HEK293 (cell line): ENCODE measurements around the gene RPS6KB1.
A peak's percentile ranks its signal among the peaks of the same experiment; 100 is the strongest.

Experiments
- CTCF ChIA-PET: fragments of 350-600 bp; formaldehyde crosslinking; extraction: SDS; loops from one replicate; lab custom pipeline; 2021; ENCODE audit warnings: antibody characterized with exemption; lab: Yijun Ruan, JAX
- POLR2A ChIA-PET: fragments of 300-600 bp; formaldehyde crosslinking; extraction: SDS; loops from one replicate; lab custom pipeline; 2020; ENCODE audit warnings: antibody characterized with exemption, inconsistent platforms; lab: Yijun Ruan, JAX
- H3K27ac ChIP-seq: fragments of 200-500 bp; sonication (Bioruptor generic); 2 replicates; pipeline ENCODE4 v1.5.1; 2014; ENCODE audit warnings: low read depth, low read length, control low read depth, inconsistent platforms; ENCODE audit errors: extremely low read depth
- H3K36me3 ChIP-seq, 2 experiments: fragments of 200-500 bp in 1 of 2; sonication (Bioruptor generic) in 1 of 2; 1 replicate in 1 of 2; 2 replicates in 1 of 2; pipeline ENCODE4 v1.5.1; 2014 to 2017; ENCODE audit warnings: inconsistent platforms in 2 of 2, low read length in 2 of 2; ENCODE audit not compliant: control insufficient read depth in 2 of 2, insufficient read depth in 1 of 2
- H3K4me1 ChIP-seq: fragments of 200-500 bp; sonication (Bioruptor generic); 2 replicates; pipeline ENCODE4 v1.5.1; 2014; ENCODE audit warnings: mild to moderate bottlenecking, low read length, inconsistent platforms; ENCODE audit not compliant: control insufficient read depth, insufficient read depth
- H3K4me3 ChIP-seq: 2 replicates; pipeline ENCODE4 v1.5.1; 2011; ENCODE audit warnings: low read depth, mild to moderate bottlenecking, control low read depth, low read length, moderate library complexity
- H3K9me3 ChIP-seq: fragments of 200-500 bp; sonication (Bioruptor generic); 2 replicates; pipeline ENCODE4 v1.5.1; 2014; ENCODE audit warnings: low read depth, low read length, inconsistent platforms; ENCODE audit not compliant: control insufficient read depth, insufficient read depth
- AEBP2 ChIP-seq: fragments of 450-650 bp; formaldehyde crosslinking; IDR thresholded peaks from 2 replicates; pipeline ENCODE4 v1.5.1; 2016; ENCODE audit warnings: missing biosample characterization, missing genetic modification characterization, borderline replicate concordance
- BCL11B ChIP-seq: fragments of 450-650 bp; formaldehyde crosslinking; IDR thresholded peaks from 2 replicates; pipeline ENCODE4 v1.5.1; 2016; ENCODE audit warnings: low read depth, missing biosample characterization, missing genetic modification characterization
- HOXA7 ChIP-seq: sonication (generic); formaldehyde crosslinking; IDR thresholded peaks from 2 replicates; pipeline ENCODE4 v1.8.1; 2022; ENCODE audit warnings: missing genetic modification reagents, borderline replicate concordance
- HOXD13 ChIP-seq: sonication (generic); formaldehyde crosslinking; IDR thresholded peaks from 2 replicates; pipeline ENCODE4 v1.8.0; 2022; ENCODE audit warnings: missing genetic modification reagents, borderline replicate concordance
- INSM2 ChIP-seq: fragments of 450-650 bp; formaldehyde crosslinking; IDR thresholded peaks from 2 replicates; pipeline ENCODE4 v1.5.1; 2016; ENCODE audit warnings: missing biosample characterization, missing genetic modification characterization
- KLF10 ChIP-seq: fragments of 450-650 bp; IDR thresholded peaks from 2 replicates; pipeline ENCODE4 v1.5.1; 2018; ENCODE audit warnings: missing biosample characterization, mild to moderate bottlenecking, missing genetic modification characterization
- KLF16 ChIP-seq: fragments of 450-650 bp; formaldehyde crosslinking; IDR thresholded peaks from 2 replicates; pipeline ENCODE4 v1.5.1; 2017; ENCODE audit warnings: missing biosample characterization, missing genetic modification characterization
- OVOL3 ChIP-seq: fragments of 450-650 bp; formaldehyde crosslinking; IDR thresholded peaks from 2 replicates; pipeline ENCODE4 v1.5.1; 2016; ENCODE audit warnings: missing biosample characterization, missing genetic modification characterization
- PATZ1 ChIP-seq: fragments of 450-650 bp; formaldehyde crosslinking; IDR thresholded peaks from 2 replicates; pipeline ENCODE4 v1.5.1; 2016; ENCODE audit warnings: missing biosample characterization, missing genetic modification characterization
- PRDM6 ChIP-seq: fragments of 450-650 bp; formaldehyde crosslinking; IDR thresholded peaks from 2 replicates; pipeline ENCODE4 v1.5.1; 2017; ENCODE audit warnings: missing biosample characterization, missing genetic modification characterization
- TRIM28 ChIP-seq: IDR thresholded peaks from 2 replicates; pipeline ENCODE4 v1.6.1; 2011; ENCODE audit warnings: low read length, control low read depth, borderline replicate concordance
- ZBTB1 ChIP-seq: fragments of 450-650 bp; formaldehyde crosslinking; IDR thresholded peaks from 2 replicates; pipeline ENCODE4 v1.5.1; 2016; ENCODE audit warnings: missing biosample characterization, missing genetic modification characterization
- ZBTB26 ChIP-seq: fragments of 450-650 bp; formaldehyde crosslinking; optimal IDR thresholded peaks from 2 replicates; pipeline ENCODE3; 2016; ENCODE audit warnings: missing biosample characterization, mild to moderate bottlenecking, missing genetic modification characterization
- ZBTB8A ChIP-seq: fragments of 450-650 bp; formaldehyde crosslinking; IDR thresholded peaks from 2 replicates; pipeline ENCODE4 v1.5.1; 2016; ENCODE audit warnings: missing biosample characterization, missing genetic modification characterization
- ZFHX2 ChIP-seq: fragments of 450-650 bp; formaldehyde crosslinking; conservative IDR thresholded peaks from 2 replicates; pipeline ENCODE4 v1.5.1; 2016; ENCODE audit warnings: missing biosample characterization, missing genetic modification characterization
- ZIC2 ChIP-seq: fragments of 450-650 bp; formaldehyde crosslinking; IDR thresholded peaks from 2 replicates; pipeline ENCODE4 v1.5.1; 2016; ENCODE audit warnings: missing biosample characterization, missing genetic modification characterization
- ZNF335 ChIP-seq: fragments of 450-650 bp; formaldehyde crosslinking; conservative IDR thresholded peaks from 2 replicates; pipeline ENCODE4 v1.5.1; 2016; ENCODE audit warnings: missing biosample characterization, missing genetic modification characterization
- ZNF37A ChIP-seq: fragments of 450-650 bp; IDR thresholded peaks from 2 replicates; pipeline ENCODE4 v1.5.1; 2018; ENCODE audit warnings: missing biosample characterization, missing genetic modification characterization
- ZNF530 ChIP-seq: fragments of 450-650 bp; formaldehyde crosslinking; IDR thresholded peaks from 2 replicates; pipeline ENCODE4 v1.5.1; 2016; ENCODE audit warnings: low read depth, missing biosample characterization, missing genetic modification characterization
- ZNF580 ChIP-seq: fragments of 450-650 bp; formaldehyde crosslinking; IDR thresholded peaks from 2 replicates; pipeline ENCODE4 v1.5.1; 2016; ENCODE audit warnings: missing biosample characterization, missing genetic modification characterization
- ZNF701 ChIP-seq: fragments of 450-650 bp; formaldehyde crosslinking; IDR thresholded peaks from 2 replicates; pipeline ENCODE4 v1.5.1; 2016; ENCODE audit warnings: missing biosample characterization, missing genetic modification characterization
- ZSCAN5A ChIP-seq: fragments of 450-650 bp; formaldehyde crosslinking; IDR thresholded peaks from 2 replicates; pipeline ENCODE4 v1.5.1; 2016; ENCODE audit warnings: missing biosample characterization, missing genetic modification characterization

The RPS6KB1 gene

GRCh38 chr17:59963738-59964481, 71.0 kb downstream of the RPS6KB1 start (continued):
- TF ChIP-seq PRDM6 (tag by site-specific recombination) (no peak), OVOL3 (tag by site-specific recombination) (no peak), AEBP2 (tag by site-specific recombination) (no peak)
- TF ChIP-seq, all 188 proteins: peak for 17

- H3K4me3 ChIP-seq, result peak within 1 kb of the TSS; percentile 70
- peaks cover 11% of the 10 kb centered on the region; the same call in 1 of the 2 replicates for H3K4me1 ChIP-seq
- H3K36me3 ChIP-seq, result peaks cover 5% of the 10 kb centered on the region in 2 experiments; a peak in 2 of 3 replicates
- no peaks in the 10 kb centered on the region for H3K9me3 ChIP-seq
- ChIA-PET CTCF (interaction anchor here (1.4 to 1.8 kb wide), 2 partner anchors 51 to 72 kb away, joined by 4 to 13 read pairs; no protein-coding TSS in a partner anchor), POLR2A (interaction anchor here (0.5 to 1.8 kb wide), 13 partner anchors 9 to 561 kb away, joined by 3 to 11 read pairs (median 4); partner anchors contain the start of genes APPBP2, PTRH2 and VMP1)
- peak within 1 kb of the TSS; percentile 74 for H3K27ac ChIP-seq
- TF ChIP-seq ZBTB8A (tag by site-specific recombination), result peak; percentile 36; the same call in 1 of the 2 replicates
- TF ChIP-seq HOXD13 (CRISPR knock-in tag), result no peak
- TF ChIP-seq KLF10 (tag by site-specific recombination), result peak; percentile 51; the same call in 1 of the 2 replicates
- peak; percentile 96; the same call in 1 of the 2 replicates for TF ChIP-seq ZBTB1 (tag by site-specific recombination)
- TF ChIP-seq TRIM28, result peak; percentile 33; the same call in 1 of the 2 replicates
- TF ChIP-seq ZNF37A (tag by site-specific recombination), result 0 out of 2 replicates have a peak, but pooled peaks have one; percentile 35
- TF ChIP-seq ZNF701 (tag by site-specific recombination), result no peak
- TF ChIP-seq ZFHX2 (tag by site-specific recombination), result peak; percentile 91
- TF ChIP-seq HOXA7 (CRISPR knock-in tag), result no peak
- TF ChIP-seq ZBTB26 (tag by site-specific recombination), result peak; percentile 83
- no peak for TF ChIP-seq ZIC2 (tag by site-specific recombination)
- no peak for TF ChIP-seq ZNF530 (tag by site-specific recombination)
- peak; percentile 92 for TF ChIP-seq ZNF335
- TF ChIP-seq ZSCAN5A (tag by site-specific recombination), result peak; percentile 81
- 0 out of 2 replicates have a peak, but pooled peaks have one; percentile 12 for TF ChIP-seq INSM2
- TF ChIP-seq PATZ1, result peak; percentile 75; the same call in 1 of the 2 replicates
- TF ChIP-seq BCL11B (tag by site-specific recombination), result peak; percentile 77; the same call in 1 of the 2 replicates
- 0 out of 2 replicates have a peak, but pooled peaks have one; percentile 15 for TF ChIP-seq KLF16 (tag by site-specific recombination)
- TF ChIP-seq ZNF580 (tag by site-specific recombination), result no peak
Measured at GRCh38 chr17:59964482-59965328, 71.8 kb downstream of the RPS6KB1 start, which contains the start of gene RNFT1. Gene RNFT1 (minus strand): TSS chr17:59964740. CDS start chr17:59964663, 77 bp downstream.
